22Rv1 (cell line): ENCODE results near the gene MUC7.

Experiments
- CTCF ChIP-seq: fragments of 450-650 bp; IDR thresholded peaks from 2 replicates; pipeline ENCODE4 v1.5.1; 2017; ENCODE audit warnings: mild to moderate bottlenecking
- ZFX ChIP-seq: fragments of 450-650 bp; IDR thresholded peaks from 2 replicates; pipeline ENCODE4 v1.6.1; 2017; ENCODE audit warnings: antibody characterized with exemption, borderline replicate concordance

- peak; percentile 97 for TF ChIP-seq CTCF
- TF ChIP-seq ZFX = no peak
Measured at GRCh38 chr4:70505151-70505748, 33.3 kb downstream of the MUC7 start.
